Left renal pelvis (tissue), 4 donors: ENCODE results near the gene PPIL6. TPM values are rescaled to one million over a fixed set of nuclear protein-coding genes. Genes with fewer than 3 reads are reported as not detected.

Experiments used
- polyA plus RNA-seq, 4 donors: library from polyadenylated mRNA; unstranded; fragments of 120-200 nt; gene quantifications; one replicate each; pipeline ENCODE4 v1.2.1, GENCODE V29; 2013; ENCODE audit not compliant: insufficient read length in 4 of 4

Gene PPIL6
- polyA plus RNA-seq, 4 donors: 4.8 to 19.8 (median 18.2) TPM

Other genes starting within 250 kb of the PPIL6 start
- gene CD164, start 58.2 kb downstream of the PPIL6 start, polyA plus RNA-seq: 100 to 1,000 TPM; 351 to 598 (median 516) TPM
- gene SMPD2, start 96 bp upstream of the PPIL6 start, polyA plus RNA-seq: 10 to 100 TPM in 3 of 4 donors, 1 to 10 TPM in 1; 6.6 to 17.2 (median 15.2) TPM
- gene MICAL1, start 15.1 kb upstream of the PPIL6 start, polyA plus RNA-seq: 10 to 100 TPM; 19.1 to 45.9 (median 23.7) TPM
- 10 to 100 TPM in 3 of 4 donors, 1 to 10 TPM in 1; 5.4 to 16.1 (median 15.3) TPM for gene ZBTB24, start 42.6 kb upstream of the PPIL6 start, polyA plus RNA-seq